GM19395 (cell line): ENCODE measurements around the gene COPG1.

Experiments used
- ATAC-seq: cut with Tn5 transposase; IDR thresholded peaks from one replicate; pipeline ENCODE4 v1.9.1; 2021; ENCODE audit warnings: mild to moderate bottlenecking, moderate library complexity; ENCODE audit not compliant: unreplicated experiment

The COPG1 gene

GRCh38 chr3:129313665-129314385 is 64.4 kb downstream of the COPG1 start:
- no peak for ATAC-seq

GRCh38 chr3:129314386-129315222 is 65.2 kb downstream of the COPG1 start:
- no peak for ATAC-seq

- ATAC-seq = no peak
These were observed 66.0 kb downstream of the COPG1 start for GRCh38 chr3:129315223-129315997.

DNA sequence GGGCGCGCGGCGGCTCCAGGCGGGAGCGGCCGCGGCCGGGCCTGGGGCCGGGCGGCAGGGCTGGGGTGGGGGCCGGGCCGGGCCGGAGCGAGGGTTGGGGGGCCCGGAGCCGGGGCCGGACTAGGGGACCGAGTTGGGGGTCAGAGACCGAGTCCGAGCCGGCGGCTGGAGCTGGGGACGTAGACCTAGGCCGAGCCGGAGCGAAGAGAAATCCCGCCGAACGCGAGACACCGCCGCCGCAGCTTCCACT is 66.5 kb downstream of the COPG1 start:
- ATAC-seq = no peak

- ATAC-seq = peak; percentile 46
These were observed 67.0 kb downstream of the COPG1 start for GRCh38 chr3:129316248-129317013.

DNA sequence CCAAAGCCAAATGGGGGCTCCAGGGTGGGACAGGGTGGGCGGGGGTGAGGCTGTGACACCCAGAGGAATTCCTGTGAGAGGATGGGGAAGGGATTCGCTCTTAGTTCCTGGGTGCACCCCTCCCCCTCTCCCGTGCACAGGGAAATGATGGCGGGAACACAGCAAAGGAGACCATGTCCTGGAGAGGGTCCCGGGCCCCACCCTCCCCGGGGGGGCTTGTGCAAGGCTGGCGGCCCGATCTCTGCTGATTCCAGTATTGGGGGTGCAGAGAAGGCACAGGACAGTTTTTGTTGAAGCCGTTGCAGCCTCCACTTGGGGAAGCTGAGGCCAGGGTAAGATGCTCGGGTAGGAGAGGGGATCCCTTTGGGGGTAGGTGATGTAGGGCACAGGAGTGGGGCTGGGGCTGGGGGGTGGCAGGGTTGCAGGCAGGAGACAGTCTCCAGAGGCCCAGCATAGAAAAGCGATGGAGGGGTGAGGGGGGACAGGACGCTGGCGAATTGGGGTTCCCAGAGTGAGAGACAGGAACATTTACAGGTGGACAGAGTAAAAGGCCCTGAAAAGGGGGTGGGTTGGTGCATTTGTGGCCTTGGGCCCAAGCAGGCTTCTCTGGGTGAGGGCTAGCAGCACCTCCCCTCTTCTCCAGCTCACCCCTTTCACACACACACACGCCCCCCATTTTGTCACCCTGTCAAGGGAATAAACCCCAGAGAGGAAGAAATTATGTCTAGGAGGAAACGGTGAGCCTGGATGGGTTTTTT is 67.8 kb downstream of the COPG1 start:
- no peak for ATAC-seq

GRCh38 chr3:129317848-129318247 is 68.4 kb downstream of the COPG1 start:
- ATAC-seq = no peak

DNA sequence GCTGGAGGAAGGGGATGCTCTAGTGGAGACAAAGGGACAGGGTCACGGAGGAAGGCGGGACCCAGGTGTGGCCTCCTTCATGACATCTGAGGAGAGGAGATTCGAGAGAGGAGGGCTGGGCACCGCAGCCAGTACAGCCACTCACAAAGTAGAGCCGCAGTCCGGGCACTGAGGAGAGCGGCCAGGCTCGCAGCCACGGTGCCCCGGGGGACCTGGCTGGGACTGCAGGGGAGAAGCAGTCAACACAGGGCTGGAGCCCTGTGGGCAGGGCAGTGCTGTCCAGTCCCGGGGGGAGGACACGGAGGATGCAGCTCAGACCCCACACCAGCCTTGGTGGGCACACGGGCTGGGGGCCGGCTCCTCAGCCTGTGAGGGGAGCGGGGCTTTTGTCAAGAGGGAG is 69.5 kb downstream of the COPG1 start:
- no peak for ATAC-seq

- ATAC-seq = no peak
These were observed 70.9 kb downstream of the COPG1 start for GRCh38 chr3:129320261-129320660.

DNA sequence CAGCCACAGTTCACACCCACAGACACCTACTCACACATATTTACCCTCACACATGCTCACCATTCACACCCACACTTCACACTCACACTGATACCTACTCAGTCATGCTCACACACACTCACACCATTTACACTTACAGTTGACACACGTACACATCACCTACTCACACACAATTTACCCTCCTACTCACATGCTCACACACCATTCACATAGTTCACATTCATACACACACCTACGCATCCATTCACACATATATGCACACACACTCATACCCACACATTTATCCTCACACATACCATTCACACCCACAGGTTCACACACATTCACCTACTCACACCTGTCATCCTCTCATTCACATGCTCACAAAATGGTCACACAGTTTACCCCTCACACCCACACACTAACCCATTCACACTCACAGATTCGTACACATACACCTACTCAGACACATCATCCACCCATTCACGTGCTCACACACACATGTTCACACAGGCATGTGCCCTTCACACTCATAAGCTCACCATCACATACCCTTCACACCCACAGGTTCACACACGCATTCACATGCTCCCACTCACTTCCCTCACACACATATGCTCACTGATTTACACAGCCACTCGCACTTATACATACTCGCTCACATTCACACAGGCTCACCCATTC is 71.5 kb downstream of the COPG1 start:
- no peak for ATAC-seq

DNA sequence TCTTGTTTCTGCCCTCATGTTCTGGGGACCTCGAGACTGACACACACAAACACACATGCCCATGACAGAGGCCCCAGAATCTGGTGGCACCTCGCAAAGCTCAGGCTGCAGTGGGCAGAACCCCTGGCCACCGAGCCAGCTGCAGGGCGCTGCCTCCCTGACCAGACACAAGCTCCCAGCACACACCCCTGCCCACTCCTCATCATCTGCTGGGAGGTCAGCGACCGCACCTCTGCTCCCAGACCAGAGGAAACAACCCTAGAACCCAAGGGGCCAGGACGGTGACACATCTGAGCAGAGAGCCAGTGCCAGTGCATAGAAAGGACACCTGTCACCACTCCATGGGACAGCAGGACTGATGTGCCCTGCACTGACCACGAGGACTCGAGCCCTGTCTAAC is 72.5 kb downstream of the COPG1 start:
- no peak for ATAC-seq

- ATAC-seq = no peak
These were observed 74.4 kb downstream of the COPG1 start for GRCh38 chr3:129323651-129324294.

GRCh38 chr3:129324855-129325254 is 75.4 kb downstream of the COPG1 start:
- no peak for ATAC-seq

DNA sequence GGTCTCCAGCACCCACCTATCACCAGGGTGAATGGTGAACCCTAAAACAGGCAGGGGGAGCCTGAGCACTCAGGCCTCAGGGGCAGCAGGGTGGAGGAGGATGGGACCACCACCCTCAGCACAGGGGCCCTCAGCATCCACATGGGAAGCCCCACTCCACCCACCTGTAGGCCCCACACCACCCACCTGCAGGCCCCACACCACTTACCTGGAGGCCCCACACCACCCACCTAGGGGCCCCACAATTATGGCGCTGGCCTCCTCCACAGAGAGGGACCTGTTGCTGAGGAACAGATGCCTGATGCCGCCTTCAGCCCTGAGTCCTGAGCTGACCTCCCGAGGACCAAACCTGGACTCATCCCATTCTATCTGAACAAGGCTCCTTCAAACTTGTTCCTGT is 76.0 kb downstream of the COPG1 start:
- no peak for ATAC-seq

- no peak for ATAC-seq
These were observed 76.7 kb downstream of the COPG1 start for GRCh38 chr3:129326138-129326537.

DNA sequence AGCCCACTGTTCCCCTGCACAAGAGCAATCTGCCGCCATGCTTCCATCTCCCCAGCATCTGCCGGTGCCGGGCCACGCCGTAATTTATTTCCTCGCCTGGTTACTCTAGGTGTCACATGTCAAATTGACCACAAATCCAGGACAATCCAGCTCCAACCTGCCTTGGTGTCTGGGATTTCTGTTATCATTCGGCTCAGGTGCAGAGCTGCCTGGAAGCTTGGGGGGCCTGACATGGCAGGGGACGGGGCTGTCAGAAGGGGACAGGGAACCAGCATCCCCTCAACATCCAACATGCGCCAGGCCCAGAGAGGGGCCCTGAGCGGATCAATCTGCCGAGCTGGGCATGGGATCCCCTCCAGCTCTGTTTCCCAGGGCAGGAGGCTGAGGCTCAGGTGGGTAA is 77.2 kb downstream of the COPG1 start:
- ATAC-seq = no peak
